ENCODE measurements around the gene TRAPPC14.
A peak's percentile ranks its signal among the peaks of the same experiment; 100 is the strongest.

Gene TRAPPC14

GRCh38 chr7:100158229-100159098 lies at the start of gene TRAPPC14 (continued):
- TF ChIP-seq PRDM10 (tag by site-specific recombination; IDR thresholded peaks at IDR 0.05): peak; percentile 32; the same call in 1 of the 2 replicates
- TF ChIP-seq ZNF692 (tag by site-specific recombination; IDR thresholded peaks at IDR 0.05): 0 out of 2 replicates have a peak, but pooled peaks have one; percentile 56
- no peak for TF ChIP-seq ZNF221 (tag by site-specific recombination; IDR thresholded peaks at IDR 0.05; ENCODE audit: borderline replicate concordance)
- no peak for TF ChIP-seq ZNF404 (tag by site-specific recombination; IDR thresholded peaks at IDR 0.05)
- TF ChIP-seq KLF10 (tag by site-specific recombination; IDR thresholded peaks at IDR 0.05): peak; percentile 72
- TF ChIP-seq SP3 (tag by site-specific recombination; IDR thresholded peaks at IDR 0.05): peak; percentile 90
- TF ChIP-seq ZSCAN16 (tag by site-specific recombination; IDR thresholded peaks at IDR 0.05): 0 out of 2 replicates have a peak, but pooled peaks have one; percentile 12
- TF ChIP-seq ZNF2 (tag by site-specific recombination; IDR thresholded peaks at IDR 0.05): no peak
- TF ChIP-seq PRDM6 (tag by site-specific recombination; IDR thresholded peaks at IDR 0.05): no peak
- no peak for TF ChIP-seq ZSCAN4 (tag by site-specific recombination; IDR thresholded peaks at IDR 0.05)
- TF ChIP-seq ZFP37 (tag by site-specific recombination; IDR thresholded peaks at IDR 0.05): no peak
- peak; percentile 89; the same call in 1 of the 2 replicates for TF ChIP-seq ZEB2 (tag by site-specific recombination; IDR thresholded peaks at IDR 0.05)
- no peak for TF ChIP-seq HOXD13 (CRISPR knock-in tag; IDR thresholded peaks at IDR 0.05; ENCODE audit: borderline replicate concordance)
- TF ChIP-seq ZSCAN30 (tag by site-specific recombination; IDR thresholded peaks at IDR 0.05): 0 out of 2 replicates have a peak, but pooled peaks have one; percentile 39
- TF ChIP-seq ZBTB48 (tag by site-specific recombination; IDR thresholded peaks at IDR 0.05): no peak
- no peak for TF ChIP-seq WT1 (tag by site-specific recombination; IDR thresholded peaks at IDR 0.05)
- TF ChIP-seq IKZF3 (tag by site-specific recombination; IDR thresholded peaks at IDR 0.05): 0 out of 2 replicates have a peak, but pooled peaks have one; percentile 33
- TF ChIP-seq ZNF248 (tag by site-specific recombination; IDR thresholded peaks at IDR 0.05): no peak
- no peak for TF ChIP-seq ZNF10 (tag by site-specific recombination; IDR thresholded peaks at IDR 0.05)

Measured in HEK293 (cell line).